Liver (tissue), 9 donors: ENCODE measurements around the gene CMIP. TPM values are rescaled to one million over a fixed set of nuclear protein-coding genes. Genes with fewer than 3 reads are reported as not detected.

ENCODE experiments used
- DNase-seq: peaks from one replicate; pipeline ENCODE4 v3.0.0-alpha.2; 2017; ENCODE audit warnings: low spot score
- H3K27ac ChIP-seq, 2 donors: one replicate each; pipeline ENCODE4 v1.7.0; 2013; ENCODE audit warnings: inconsistent platforms in 2 of 2, low read length in 2 of 2, control low read depth in 1 of 2, low read depth in 1 of 2, mild to moderate bottlenecking in 1 of 2
- H3K27me3 ChIP-seq, 4 donors: one replicate each; pipeline versions ENCODE4 v1.6.1 to v1.7.0; 2013; ENCODE audit warnings: low read length in 3 of 4, inconsistent platforms in 1 of 4, mild to moderate bottlenecking in 1 of 4, moderate library complexity in 1 of 4; ENCODE audit not compliant: control insufficient read depth in 4 of 4, insufficient read depth in 4 of 4
- H3K36me3 ChIP-seq, 4 donors: one replicate each; pipeline versions ENCODE4 v1.6.1 to v1.7.0; 2013; ENCODE audit warnings: low read length in 3 of 4, mild to moderate bottlenecking in 3 of 4, low read depth in 1 of 4, moderate library complexity in 1 of 4; ENCODE audit not compliant: control insufficient read depth in 4 of 4, insufficient read depth in 3 of 4
- H3K4me1 ChIP-seq, 4 donors: one replicate each; pipeline versions ENCODE4 v1.6.1 to v1.7.0; 2013; ENCODE audit warnings: low read length in 3 of 4, mild to moderate bottlenecking in 3 of 4, moderate library complexity in 1 of 4; ENCODE audit not compliant: control insufficient read depth in 4 of 4, insufficient read depth in 4 of 4
- H3K4me3 ChIP-seq, 3 donors: one replicate each; pipeline versions ENCODE4 v1.6.1 to v1.7.0; 2013; ENCODE audit warnings: low read length in 3 of 3, control low read depth in 1 of 3, low read depth in 1 of 3, mild to moderate bottlenecking in 1 of 3
- H3K9ac ChIP-seq, 2 donors: one replicate each; pipeline ENCODE4 v1.7.0; 2013; ENCODE audit warnings: low read length in 2 of 2, mild to moderate bottlenecking in 2 of 2, moderate library complexity in 2 of 2, control low read depth in 1 of 2, low read depth in 1 of 2
- H3K9me3 ChIP-seq, 4 donors: one replicate each; pipeline versions ENCODE4 v1.6.1 to v1.7.0; 2013; ENCODE audit warnings: low read length in 3 of 4; ENCODE audit not compliant: control insufficient read depth in 4 of 4
- EGR1 ChIP-seq, 2 donors: IDR thresholded peaks; 2 replicates each; pipeline ENCODE4 v1.6.1; 2016 to 2018; ENCODE audit warnings: antibody characterized with exemption in 2 of 2, low read depth in 2 of 2
- FOXA1 ChIP-seq: IDR thresholded peaks from 2 replicates; pipeline ENCODE4 v1.6.1; 2016; ENCODE audit warnings: antibody characterized with exemption
- FOXA2 ChIP-seq: IDR thresholded peaks from 2 replicates; pipeline ENCODE4 v1.6.1; 2016; ENCODE audit warnings: antibody characterized with exemption
- GABPA ChIP-seq, 2 donors: IDR thresholded peaks in 1 of 2; conservative IDR thresholded peaks in 1 of 2; 2 replicates each; pipeline ENCODE4 v1.6.1; 2016; ENCODE audit warnings: antibody characterized with exemption in 2 of 2, mild to moderate bottlenecking in 1 of 2, moderate library complexity in 1 of 2
- HNF4A ChIP-seq, 2 donors: conservative IDR thresholded peaks; 2 replicates each; pipeline ENCODE4 v1.6.1; 2016; ENCODE audit warnings: antibody characterized with exemption in 2 of 2, mild to moderate bottlenecking in 2 of 2
- HNF4G ChIP-seq: IDR thresholded peaks from 2 replicates; pipeline ENCODE4 v1.6.1; 2016; ENCODE audit warnings: antibody characterized with exemption
- JUND ChIP-seq, 2 donors: IDR thresholded peaks; 2 replicates each; pipeline ENCODE4 v1.6.1; 2016; ENCODE audit warnings: antibody characterized with exemption in 2 of 2
- NR2F2 ChIP-seq: IDR thresholded peaks from 2 replicates; pipeline ENCODE4 v1.6.1; 2016; ENCODE audit warnings: antibody characterized with exemption
- RAD21 ChIP-seq, 2 donors: IDR thresholded peaks; 2 replicates each; pipeline ENCODE4 v1.6.1; 2016; ENCODE audit warnings: antibody characterized with exemption in 2 of 2, mild to moderate bottlenecking in 2 of 2
- RXRA ChIP-seq, 2 donors: IDR thresholded peaks; 2 replicates each; pipeline ENCODE4 v1.6.1; 2017 to 2018; ENCODE audit warnings: antibody characterized with exemption in 2 of 2, mild to moderate bottlenecking in 1 of 2
- SP1 ChIP-seq: IDR thresholded peaks from 2 replicates; pipeline ENCODE4 v1.6.1; 2018; ENCODE audit warnings: antibody characterized with exemption, mild to moderate bottlenecking
- TAF1 ChIP-seq: conservative IDR thresholded peaks from 2 replicates; pipeline ENCODE4 v1.6.1; 2016; ENCODE audit warnings: antibody characterized with exemption, mild to moderate bottlenecking
- YY1 ChIP-seq: IDR thresholded peaks from 2 replicates; pipeline ENCODE4 v1.6.1; 2016; ENCODE audit warnings: antibody characterized with exemption, mild to moderate bottlenecking
- WGBS: extraction: QIAGEN DNeasy Blood & Tissue Kit; methylation state at CpG from one replicate; pipeline ENCODE4 v1.1.7; 2013; 5-methylcytosine and 5-hydroxymethylcytosine counted together
- polyA plus RNA-seq, 2 donors: library from polyadenylated mRNA; stranded (reverse) in 1 of 2; unstranded in 1 of 2; fragments of 200-250 nt in 1 of 2; fragments of >200 nt in 1 of 2; fragmentation: Nextera tagmentation in 1 of 2; extraction: Ambion mirVana in 1 of 2; gene quantifications; one replicate each; pipeline versions ENCODE4 v1.2.1 to v1.2.3, GENCODE V29; 2013 to 2015
- total RNA-seq, 2 donors: library from RNA; depleted of rRNA; stranded (reverse); fragments of >200 nt; gene quantifications; one replicate each; pipeline ENCODE4 v1.2.3, GENCODE V29; 2014
- TF ChIP-seq, protein P1 (sequence below): IDR thresholded peaks from 2 replicates; pipeline ENCODE4 v1.6.1; 2016; ENCODE audit warnings: antibody characterized with exemption
- TF ChIP-seq, protein P2 (sequence below): fragments of 150-350 bp; IDR thresholded peaks from 2 replicates; pipeline ENCODE4 v1.5.1; 2017; ENCODE audit warnings: improper control_type of control experiment, low read depth, low read length; ENCODE audit not compliant: missing input control
- TF ChIP-seq, protein P3 (sequence below): IDR thresholded peaks from 2 replicates; pipeline ENCODE4 v1.6.1; 2016; ENCODE audit warnings: antibody characterized with exemption, mild to moderate bottlenecking
- TF ChIP-seq, protein P4 (sequence below): IDR thresholded peaks from 2 replicates; pipeline ENCODE4 v1.6.1; 2016; ENCODE audit warnings: antibody characterized with exemption
- TF ChIP-seq, protein P5 (sequence below): IDR thresholded peaks from 2 replicates; pipeline ENCODE4 v1.6.1; 2016; ENCODE audit warnings: antibody characterized with exemption
- donor health status: healthy.
- donor health status: healthy.
- donor health status: healthy.
- donor health status: healthy.
- donor health status: healthy.

CMIP gene
- total and polyA plus RNA-seq, 4 donors, result 1.7 to 15.6 (median 10.1) TPM

DNA sequence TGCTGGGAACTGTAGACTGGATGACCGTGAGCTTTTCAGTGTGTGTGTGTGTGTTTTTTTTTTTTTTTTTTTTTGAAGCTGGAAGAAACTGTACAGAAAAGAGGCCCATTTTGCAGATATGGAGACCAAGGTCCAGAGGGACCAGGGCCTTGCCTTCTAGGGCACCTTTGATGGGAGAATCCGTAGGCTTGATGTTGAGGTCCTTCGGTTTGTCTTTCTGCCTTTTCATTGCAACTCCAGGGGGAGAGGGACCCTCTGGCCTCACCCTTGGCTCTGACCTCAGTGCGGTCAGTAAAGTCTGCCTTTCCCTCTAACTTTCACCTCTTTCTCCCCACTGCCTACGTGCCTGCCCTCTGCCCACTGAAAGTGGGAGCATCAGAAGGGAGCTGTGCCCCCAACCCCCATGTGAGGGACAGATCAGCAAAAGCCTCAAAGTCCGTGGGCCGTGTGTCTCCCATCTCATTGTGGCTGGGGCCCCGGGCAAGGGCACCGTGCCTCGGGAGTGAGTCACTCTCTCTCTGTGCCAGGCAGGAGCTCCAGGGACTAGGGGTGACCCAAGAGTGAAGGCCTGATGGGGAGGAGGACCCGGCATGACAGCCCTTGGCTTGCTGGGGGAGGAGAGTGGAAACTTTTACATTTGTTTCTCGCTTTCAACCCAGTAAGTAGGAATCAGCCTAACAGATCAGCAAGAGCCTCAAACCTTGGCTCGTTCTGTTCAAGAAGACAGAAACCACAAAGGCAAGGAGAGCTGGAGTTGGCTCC is 123.6 kb downstream of the CMIP start:
- no peak overlapping the region for H3K9ac ChIP-seq
- peak overlapping the region in 1 of 2 donors; percentile 38 for H3K27ac ChIP-seq
- H3K4me3 ChIP-seq, result no peak overlapping the region
- WGBS, result 72% methylated on average over 13 of the region's 13 CpGs
- TF ChIP-seq HNF4A (conservative IDR thresholded peaks at IDR 0.05) (peak in 1 of 2 donors; percentile 5), JUND (IDR thresholded peaks at IDR 0.05) (peak; percentile 42 to 49), EGR1 (IDR thresholded peaks at IDR 0.05; ENCODE audit: low read depth in 2 of 2) (no peak)
- H3K9me3 ChIP-seq, result no peaks in the 10 kb centered on the region
- H3K36me3 ChIP-seq, result no peaks in the 10 kb centered on the region
- DNase-seq, result no peak
- no peaks in the 10 kb centered on the region for H3K27me3 ChIP-seq
- peaks cover 0 to 26% (median 11%) of the 10 kb centered on the region in 4 donors for H3K4me1 ChIP-seq

DNA sequence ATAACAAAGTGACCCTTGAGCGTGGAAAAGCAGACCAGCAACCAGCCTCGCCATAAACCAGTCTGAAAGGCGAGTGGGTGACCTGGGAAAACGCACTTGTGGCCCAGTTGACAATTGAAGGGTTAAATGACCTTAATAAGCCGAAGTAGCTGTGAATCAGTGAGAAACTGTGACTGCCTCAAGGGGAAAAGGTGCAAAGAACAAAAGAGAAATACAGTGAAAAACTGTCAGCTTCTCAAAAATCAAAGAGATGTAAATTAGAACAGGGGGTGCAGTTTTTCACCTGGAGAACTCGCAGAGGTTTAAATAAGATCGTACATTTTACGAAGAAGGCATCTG is 124.1 kb downstream of the CMIP start:
- no peak for DNase-seq
- no peak overlapping the region for H3K4me3 ChIP-seq
- H3K27me3 ChIP-seq, result no peaks in the 10 kb centered on the region
- no peak overlapping the region for H3K9ac ChIP-seq
- 85% methylated on average over 8 of the region's 8 CpGs for WGBS
- H3K9me3 ChIP-seq, result no peaks in the 10 kb centered on the region
- H3K27ac ChIP-seq, result no peak overlapping the region
- H3K4me1 ChIP-seq, result peaks cover 0 to 26% (median 11%) of the 10 kb centered on the region in 4 donors
- H3K36me3 ChIP-seq, result no peaks in the 10 kb centered on the region
- no peak for TF ChIP-seq FOXA2
- no peak for TF ChIP-seq SP1
- TF ChIP-seq TAF1, result no peak
- no peak for TF ChIP-seq JUND (IDR thresholded peaks at IDR 0.05)
- no peak for TF ChIP-seq HNF4G
- no peak for TF ChIP-seq EGR1 (IDR thresholded peaks at IDR 0.05; ENCODE audit: low read depth in 2 of 2)
- no peak for TF ChIP-seq RXRA (IDR thresholded peaks at IDR 0.05)
- TF ChIP-seq, protein P1, sequence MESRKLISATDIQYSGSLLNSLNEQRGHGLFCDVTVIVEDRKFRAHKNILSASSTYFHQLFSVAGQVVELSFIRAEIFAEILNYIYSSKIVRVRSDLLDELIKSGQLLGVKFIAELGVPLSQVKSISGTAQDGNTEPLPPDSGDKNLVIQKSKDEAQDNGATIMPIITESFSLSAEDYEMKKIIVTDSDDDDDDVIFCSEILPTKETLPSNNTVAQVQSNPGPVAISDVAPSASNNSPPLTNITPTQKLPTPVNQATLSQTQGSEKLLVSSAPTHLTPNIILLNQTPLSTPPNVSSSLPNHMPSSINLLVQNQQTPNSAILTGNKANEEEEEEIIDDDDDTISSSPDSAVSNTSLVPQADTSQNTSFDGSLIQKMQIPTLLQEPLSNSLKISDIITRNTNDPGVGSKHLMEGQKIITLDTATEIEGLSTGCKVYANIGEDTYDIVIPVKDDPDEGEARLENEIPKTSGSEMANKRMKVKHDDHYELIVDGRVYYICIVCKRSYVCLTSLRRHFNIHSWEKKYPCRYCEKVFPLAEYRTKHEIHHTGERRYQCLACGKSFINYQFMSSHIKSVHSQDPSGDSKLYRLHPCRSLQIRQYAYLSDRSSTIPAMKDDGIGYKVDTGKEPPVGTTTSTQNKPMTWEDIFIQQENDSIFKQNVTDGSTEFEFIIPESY, result no peak
- TF ChIP-seq, protein P2, sequence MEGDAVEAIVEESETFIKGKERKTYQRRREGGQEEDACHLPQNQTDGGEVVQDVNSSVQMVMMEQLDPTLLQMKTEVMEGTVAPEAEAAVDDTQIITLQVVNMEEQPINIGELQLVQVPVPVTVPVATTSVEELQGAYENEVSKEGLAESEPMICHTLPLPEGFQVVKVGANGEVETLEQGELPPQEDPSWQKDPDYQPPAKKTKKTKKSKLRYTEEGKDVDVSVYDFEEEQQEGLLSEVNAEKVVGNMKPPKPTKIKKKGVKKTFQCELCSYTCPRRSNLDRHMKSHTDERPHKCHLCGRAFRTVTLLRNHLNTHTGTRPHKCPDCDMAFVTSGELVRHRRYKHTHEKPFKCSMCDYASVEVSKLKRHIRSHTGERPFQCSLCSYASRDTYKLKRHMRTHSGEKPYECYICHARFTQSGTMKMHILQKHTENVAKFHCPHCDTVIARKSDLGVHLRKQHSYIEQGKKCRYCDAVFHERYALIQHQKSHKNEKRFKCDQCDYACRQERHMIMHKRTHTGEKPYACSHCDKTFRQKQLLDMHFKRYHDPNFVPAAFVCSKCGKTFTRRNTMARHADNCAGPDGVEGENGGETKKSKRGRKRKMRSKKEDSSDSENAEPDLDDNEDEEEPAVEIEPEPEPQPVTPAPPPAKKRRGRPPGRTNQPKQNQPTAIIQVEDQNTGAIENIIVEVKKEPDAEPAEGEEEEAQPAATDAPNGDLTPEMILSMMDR, result no peak
- TF ChIP-seq HNF4A (conservative IDR thresholded peaks at IDR 0.05), result no peak
- TF ChIP-seq YY1, result no peak
- TF ChIP-seq, protein P3, sequence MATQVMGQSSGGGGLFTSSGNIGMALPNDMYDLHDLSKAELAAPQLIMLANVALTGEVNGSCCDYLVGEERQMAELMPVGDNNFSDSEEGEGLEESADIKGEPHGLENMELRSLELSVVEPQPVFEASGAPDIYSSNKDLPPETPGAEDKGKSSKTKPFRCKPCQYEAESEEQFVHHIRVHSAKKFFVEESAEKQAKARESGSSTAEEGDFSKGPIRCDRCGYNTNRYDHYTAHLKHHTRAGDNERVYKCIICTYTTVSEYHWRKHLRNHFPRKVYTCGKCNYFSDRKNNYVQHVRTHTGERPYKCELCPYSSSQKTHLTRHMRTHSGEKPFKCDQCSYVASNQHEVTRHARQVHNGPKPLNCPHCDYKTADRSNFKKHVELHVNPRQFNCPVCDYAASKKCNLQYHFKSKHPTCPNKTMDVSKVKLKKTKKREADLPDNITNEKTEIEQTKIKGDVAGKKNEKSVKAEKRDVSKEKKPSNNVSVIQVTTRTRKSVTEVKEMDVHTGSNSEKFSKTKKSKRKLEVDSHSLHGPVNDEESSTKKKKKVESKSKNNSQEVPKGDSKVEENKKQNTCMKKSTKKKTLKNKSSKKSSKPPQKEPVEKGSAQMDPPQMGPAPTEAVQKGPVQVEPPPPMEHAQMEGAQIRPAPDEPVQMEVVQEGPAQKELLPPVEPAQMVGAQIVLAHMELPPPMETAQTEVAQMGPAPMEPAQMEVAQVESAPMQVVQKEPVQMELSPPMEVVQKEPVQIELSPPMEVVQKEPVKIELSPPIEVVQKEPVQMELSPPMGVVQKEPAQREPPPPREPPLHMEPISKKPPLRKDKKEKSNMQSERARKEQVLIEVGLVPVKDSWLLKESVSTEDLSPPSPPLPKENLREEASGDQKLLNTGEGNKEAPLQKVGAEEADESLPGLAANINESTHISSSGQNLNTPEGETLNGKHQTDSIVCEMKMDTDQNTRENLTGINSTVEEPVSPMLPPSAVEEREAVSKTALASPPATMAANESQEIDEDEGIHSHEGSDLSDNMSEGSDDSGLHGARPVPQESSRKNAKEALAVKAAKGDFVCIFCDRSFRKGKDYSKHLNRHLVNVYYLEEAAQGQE, result no peak
- TF ChIP-seq NR2F2, result no peak
- TF ChIP-seq GABPA (IDR thresholded peaks at IDR 0.05 in 1 of 2, conservative IDR thresholded peaks at IDR 0.05 in 1 of 2), result no peak
- TF ChIP-seq, protein P4, sequence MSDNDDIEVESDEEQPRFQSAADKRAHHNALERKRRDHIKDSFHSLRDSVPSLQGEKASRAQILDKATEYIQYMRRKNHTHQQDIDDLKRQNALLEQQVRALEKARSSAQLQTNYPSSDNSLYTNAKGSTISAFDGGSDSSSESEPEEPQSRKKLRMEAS, result no peak
- no peak for TF ChIP-seq RAD21 (IDR thresholded peaks at IDR 0.05)
- TF ChIP-seq FOXA1, result no peak
- TF ChIP-seq, protein P5, sequence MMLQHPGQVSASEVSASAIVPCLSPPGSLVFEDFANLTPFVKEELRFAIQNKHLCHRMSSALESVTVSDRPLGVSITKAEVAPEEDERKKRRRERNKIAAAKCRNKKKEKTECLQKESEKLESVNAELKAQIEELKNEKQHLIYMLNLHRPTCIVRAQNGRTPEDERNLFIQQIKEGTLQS, result no peak
